ENCODE measurements around the gene CFAP299. TPM values are rescaled to one million over a fixed set of nuclear protein-coding genes. Genes with fewer than 3 reads are reported as not detected.

The CFAP299 gene
- total RNA-seq, 2 donors from 2014 or later: not detected

- no peak for DNase-seq
- 93 to 94% methylated on average over 3 to 4 of the region's 5 CpGs for WGBS, 2 experiments (ENCODE audit: insufficient coverage in 1 of 2, insufficient read length in 1 of 2)
- H3K9me3 ChIP-seq (ENCODE audit: control insufficient read depth, low read length): no peaks in the 10 kb centered on the region
- TF ChIP-seq, protein P1, sequence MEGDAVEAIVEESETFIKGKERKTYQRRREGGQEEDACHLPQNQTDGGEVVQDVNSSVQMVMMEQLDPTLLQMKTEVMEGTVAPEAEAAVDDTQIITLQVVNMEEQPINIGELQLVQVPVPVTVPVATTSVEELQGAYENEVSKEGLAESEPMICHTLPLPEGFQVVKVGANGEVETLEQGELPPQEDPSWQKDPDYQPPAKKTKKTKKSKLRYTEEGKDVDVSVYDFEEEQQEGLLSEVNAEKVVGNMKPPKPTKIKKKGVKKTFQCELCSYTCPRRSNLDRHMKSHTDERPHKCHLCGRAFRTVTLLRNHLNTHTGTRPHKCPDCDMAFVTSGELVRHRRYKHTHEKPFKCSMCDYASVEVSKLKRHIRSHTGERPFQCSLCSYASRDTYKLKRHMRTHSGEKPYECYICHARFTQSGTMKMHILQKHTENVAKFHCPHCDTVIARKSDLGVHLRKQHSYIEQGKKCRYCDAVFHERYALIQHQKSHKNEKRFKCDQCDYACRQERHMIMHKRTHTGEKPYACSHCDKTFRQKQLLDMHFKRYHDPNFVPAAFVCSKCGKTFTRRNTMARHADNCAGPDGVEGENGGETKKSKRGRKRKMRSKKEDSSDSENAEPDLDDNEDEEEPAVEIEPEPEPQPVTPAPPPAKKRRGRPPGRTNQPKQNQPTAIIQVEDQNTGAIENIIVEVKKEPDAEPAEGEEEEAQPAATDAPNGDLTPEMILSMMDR (conservative IDR thresholded peaks at IDR 0.05): no peak
- H3K27me3 Mint-ChIP-seq (ENCODE audit: insufficient read depth): no peaks in the 10 kb centered on the region
- H3K4me1 Mint-ChIP-seq: no peaks in the 10 kb centered on the region
- H3K27ac Mint-ChIP-seq: no peak overlapping the region
- no peak overlapping the region for H3K9ac ChIP-seq (ENCODE audit: extremely low read depth, low read length, poor library complexity, severe bottlenecking)
- no peak overlapping the region for H3K27ac ChIP-seq (ENCODE audit: low read depth, low read length)
- no peaks in the 10 kb centered on the region for H3K27me3 ChIP-seq (ENCODE audit: control insufficient read depth, insufficient read depth, low read length, poor library complexity, severe bottlenecking)
- no peaks in the 10 kb centered on the region for H3K9me3 Mint-ChIP-seq
- no peaks in the 10 kb centered on the region for H3K36me3 ChIP-seq (ENCODE audit: control insufficient read depth, insufficient read depth, low read length)
- H3K4me3 ChIP-seq (ENCODE audit: low read length): no peak overlapping the region
- no peaks in the 10 kb centered on the region for H3K4me1 ChIP-seq (ENCODE audit: control insufficient read depth, insufficient read depth, low read length)
- no peak overlapping the region for H3K4me3 Mint-ChIP-seq
- H3K36me3 Mint-ChIP-seq (ENCODE audit: low read depth): no peaks in the 10 kb centered on the region
These were observed 230.8 kb downstream of the CFAP299 start for GRCh38 chr4:80566203-80566872.

DNA sequence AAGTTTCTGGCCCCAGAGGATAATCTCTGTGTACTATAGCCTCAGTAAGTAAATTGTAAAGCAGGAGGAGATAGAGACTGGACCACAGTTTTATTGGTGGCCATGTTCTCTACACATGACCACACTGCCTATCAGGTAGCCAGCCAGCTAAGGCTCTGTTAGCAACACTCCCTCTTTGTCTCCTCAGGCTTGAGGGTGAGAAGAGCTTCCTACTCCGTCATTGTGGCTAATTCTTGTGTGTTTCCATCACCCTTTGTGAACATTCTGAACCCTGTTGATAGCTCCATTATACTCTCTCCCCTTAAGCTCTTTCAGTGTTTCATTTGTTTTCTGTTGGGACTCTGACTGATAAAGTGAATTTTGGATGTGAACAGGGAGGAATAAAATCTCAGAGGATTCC, 233.4 kb downstream of the CFAP299 start:
- Histone ChIP-seq H3K4me3 (ENCODE audit: low read length) (no peak overlapping the region), H3K9me3 (ENCODE audit: control insufficient read depth, low read length) (no peaks in the 10 kb centered on the region), H3K27ac (ENCODE audit: low read depth, low read length) (no peak overlapping the region), H3K4me1 (ENCODE audit: control insufficient read depth, insufficient read depth, low read length) (no peaks in the 10 kb centered on the region), H3K27me3 (ENCODE audit: control insufficient read depth, insufficient read depth, low read length, poor library complexity, severe bottlenecking) (no peaks in the 10 kb centered on the region), H3K36me3 (ENCODE audit: control insufficient read depth, insufficient read depth, low read length) (no peaks in the 10 kb centered on the region), H3K9ac (ENCODE audit: extremely low read depth, low read length, poor library complexity, severe bottlenecking) (no peak overlapping the region)
- Mint-ChIP-seq H3K4me1 (no peaks in the 10 kb centered on the region), H3K9me3 (no peaks in the 10 kb centered on the region), H3K36me3 (ENCODE audit: low read depth) (no peaks in the 10 kb centered on the region), H3K27ac (no peak overlapping the region), H3K4me3 (no peak overlapping the region), H3K27me3 (ENCODE audit: insufficient read depth) (no peaks in the 10 kb centered on the region)
- DNase-seq: no peak
- 75% methylated on average over 1 of the region's 1 CpG; no CpG with 5 or more reads in 1 of the 2 experiments for WGBS, 2 experiments (ENCODE audit: insufficient coverage in 1 of 2, insufficient read length in 1 of 2)
- TF ChIP-seq, protein P1 (conservative IDR thresholded peaks at IDR 0.05): no peak

DNA sequence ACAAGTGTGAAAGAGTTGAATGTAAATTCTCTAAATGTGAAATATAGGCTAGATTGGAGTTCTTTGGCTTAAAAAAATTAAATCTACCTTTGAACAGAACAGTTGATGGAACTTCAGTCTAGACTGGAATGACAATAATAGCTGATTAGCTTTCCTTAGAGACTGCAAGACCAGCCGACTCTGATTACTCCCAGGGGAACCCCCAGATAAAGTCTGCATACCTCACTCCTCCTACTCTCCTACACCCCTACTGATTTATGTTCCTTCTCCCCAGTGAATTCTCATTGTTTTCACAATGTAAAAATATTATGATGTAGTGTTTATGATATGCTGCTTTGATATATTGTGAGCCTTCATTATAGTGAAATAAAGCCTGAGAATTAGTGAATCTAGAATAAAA, 241.3 kb downstream of the CFAP299 start:
- DNase-seq: no peak
- H3K27me3 Mint-ChIP-seq (ENCODE audit: insufficient read depth): no peaks in the 10 kb centered on the region
- H3K36me3 ChIP-seq (ENCODE audit: control insufficient read depth, insufficient read depth, low read length): no peaks in the 10 kb centered on the region

More for the DNA sequence above, 241.3 kb downstream of the CFAP299 start:
- H3K9me3 ChIP-seq (ENCODE audit: control insufficient read depth, low read length): no peaks in the 10 kb centered on the region
- WGBS, 2 experiments (ENCODE audit: insufficient coverage in 1 of 2, insufficient read length in 1 of 2): 80 to 83% methylated on average over 1 of the region's 1 CpG
- no peak overlapping the region for H3K9ac ChIP-seq (ENCODE audit: extremely low read depth, low read length, poor library complexity, severe bottlenecking)
- Mint-ChIP-seq H3K4me1 (no peaks in the 10 kb centered on the region), H3K27ac (no peak overlapping the region), H3K4me3 (no peak overlapping the region), H3K36me3 (ENCODE audit: low read depth) (no peaks in the 10 kb centered on the region), H3K9me3 (peaks cover 2% of the 10 kb centered on the region)
- no peaks in the 10 kb centered on the region for H3K4me1 ChIP-seq (ENCODE audit: control insufficient read depth, insufficient read depth, low read length)
- H3K27ac ChIP-seq (ENCODE audit: low read depth, low read length): no peak overlapping the region
- TF ChIP-seq, protein P1 (conservative IDR thresholded peaks at IDR 0.05): no peak
- no peaks in the 10 kb centered on the region for H3K27me3 ChIP-seq (ENCODE audit: control insufficient read depth, insufficient read depth, low read length, poor library complexity, severe bottlenecking)
- no peak overlapping the region for H3K4me3 ChIP-seq (ENCODE audit: low read length)

Data from endodermal cell (in vitro differentiated cells).